HG02852 (cell line): Measurements from ENCODE around the gene CCSER1.

Experiments used
- ATAC-seq: cut with Tn5 transposase; IDR thresholded peaks from one replicate; pipeline ENCODE4 v1.9.1; 2021; ENCODE audit warnings: mild to moderate bottlenecking, moderate library complexity; ENCODE audit not compliant: unreplicated experiment

CCSER1 gene

DNA sequence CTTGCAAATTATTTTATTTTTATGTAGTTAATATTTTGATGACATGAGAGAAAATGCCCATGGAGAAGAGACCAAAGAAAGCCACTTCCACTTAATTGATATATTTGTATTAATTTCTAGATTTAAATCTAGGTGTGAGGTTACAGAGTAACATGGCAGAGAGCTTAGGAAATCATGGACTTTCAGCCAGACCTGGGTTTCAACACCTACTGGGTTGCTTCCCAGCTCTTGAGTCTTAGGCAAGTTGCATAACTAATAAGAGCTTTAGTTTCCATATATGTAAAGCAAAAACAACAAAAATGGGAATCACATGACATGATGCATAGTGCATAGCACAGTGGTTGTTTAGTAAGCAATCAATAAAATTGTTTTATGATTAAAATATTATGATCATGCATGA, 413.3 kb downstream of the CCSER1 start:
- ATAC-seq = no peak

DNA sequence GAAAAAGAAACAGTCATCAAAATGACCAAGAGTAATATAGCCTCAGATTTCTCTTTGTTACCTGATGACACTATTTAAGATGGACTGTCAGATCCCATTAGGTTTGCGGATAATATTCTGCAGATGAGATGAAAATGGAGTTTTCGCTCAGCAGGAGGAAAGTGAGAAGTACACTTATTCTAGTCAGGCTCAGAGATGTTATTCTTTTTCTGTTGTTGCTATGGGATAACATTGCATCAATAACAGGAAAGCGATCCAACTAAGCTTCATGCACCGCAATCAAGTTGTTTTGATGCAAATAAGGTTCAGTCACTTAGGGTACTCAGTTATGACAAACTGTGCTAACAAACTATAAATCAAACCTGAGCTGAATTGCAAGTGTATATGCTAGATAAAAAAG, 415.0 kb downstream of the CCSER1 start:
- ATAC-seq = no peak

DNA sequence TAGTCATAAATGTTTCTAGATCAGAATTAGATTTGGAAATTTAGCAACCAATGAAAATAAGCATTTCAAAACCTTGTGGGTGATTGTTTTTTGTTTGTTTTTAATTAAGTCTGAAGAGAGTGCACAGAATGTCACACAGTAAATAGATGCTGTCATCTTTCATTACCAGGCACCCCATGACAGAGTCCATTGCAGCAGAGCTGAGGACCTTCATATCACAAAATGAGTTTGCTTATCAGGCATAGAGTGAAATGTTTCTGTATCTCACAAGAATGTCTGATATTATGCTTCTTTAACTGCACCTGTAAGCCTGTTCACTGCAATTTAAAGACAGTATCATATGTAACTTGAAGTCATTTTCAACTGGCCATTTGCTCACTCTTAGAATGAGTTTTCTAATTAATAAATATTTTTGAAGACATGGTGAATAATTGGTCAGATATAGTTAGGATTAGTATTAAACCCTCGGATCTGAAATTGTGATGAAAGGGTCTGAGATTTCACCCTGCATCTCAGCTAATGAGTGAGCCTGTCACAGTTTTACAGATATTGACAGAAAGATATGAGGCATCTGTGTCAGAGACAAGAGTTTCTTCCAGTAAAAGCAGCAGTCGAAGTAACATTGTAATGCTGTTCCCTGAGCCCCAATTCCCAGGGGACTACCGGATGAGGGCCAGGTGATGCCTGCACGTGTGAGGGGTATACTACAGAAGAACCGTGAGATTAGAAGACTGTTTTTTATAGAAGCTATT, 416.4 kb downstream of the CCSER1 start:
- ATAC-seq = no peak

DNA sequence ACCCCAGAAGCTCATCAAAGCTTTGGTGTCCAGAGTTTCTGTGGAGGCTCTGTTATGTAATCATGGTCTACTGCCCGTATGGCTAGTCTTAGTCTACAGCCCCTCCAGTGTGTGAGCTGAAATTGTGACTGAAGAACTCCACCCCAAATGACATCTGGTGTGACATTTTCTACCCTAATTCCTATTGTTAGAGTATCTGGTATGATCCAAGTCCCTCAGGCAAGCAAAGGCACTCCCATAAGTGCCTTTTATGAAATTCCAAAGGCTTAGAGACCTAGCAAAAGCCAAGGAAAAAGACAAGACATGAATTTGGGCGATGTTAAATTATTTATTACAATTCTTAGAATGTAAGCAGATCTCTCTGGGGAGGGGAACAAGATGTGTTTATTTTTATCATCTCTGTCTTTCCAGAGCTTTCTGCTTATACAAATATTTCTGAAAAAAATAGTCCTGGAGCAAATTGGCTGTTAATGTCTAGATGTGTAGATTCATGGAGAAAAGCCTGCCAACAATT, 417.4 kb downstream of the CCSER1 start:
- ATAC-seq = no peak

DNA sequence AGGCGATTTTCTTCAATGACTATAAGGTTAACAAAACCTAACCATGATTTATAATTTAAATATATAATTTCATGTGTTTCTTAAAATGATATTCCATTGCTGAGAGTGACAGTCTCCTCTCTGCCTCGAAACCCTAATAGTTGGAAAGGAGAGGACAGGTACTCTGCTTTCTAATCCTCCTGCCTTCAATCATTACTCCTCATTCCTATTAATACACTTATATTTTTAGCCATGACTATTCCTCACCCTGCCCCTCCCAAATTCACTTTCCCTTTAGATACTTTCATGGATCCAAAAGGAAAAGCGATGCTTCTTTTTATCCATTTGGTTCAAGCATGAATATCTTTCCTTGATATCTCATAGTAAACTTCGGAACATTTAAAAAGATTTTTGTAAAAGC, 418.2 kb downstream of the CCSER1 start:
- no peak for ATAC-seq

DNA sequence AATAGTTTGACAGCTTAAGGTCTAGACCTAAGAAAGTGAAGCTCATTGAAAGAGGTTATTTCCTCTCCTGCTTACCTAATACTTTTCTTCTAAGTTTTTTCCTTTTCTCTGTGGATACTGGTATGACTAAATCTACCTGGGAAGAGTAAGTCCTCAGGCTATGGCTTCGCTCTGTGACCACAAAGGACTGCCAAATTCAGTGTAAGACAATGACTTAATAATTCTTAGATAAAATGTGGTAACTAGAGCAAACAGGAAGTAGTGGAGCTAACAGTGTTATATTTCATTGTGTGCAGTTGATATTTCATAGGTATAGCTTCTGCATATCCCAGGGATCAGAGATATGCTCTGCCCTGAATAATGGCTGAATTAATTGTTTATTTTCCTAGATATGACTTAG, 418.9 kb downstream of the CCSER1 start:
- no peak for ATAC-seq

DNA sequence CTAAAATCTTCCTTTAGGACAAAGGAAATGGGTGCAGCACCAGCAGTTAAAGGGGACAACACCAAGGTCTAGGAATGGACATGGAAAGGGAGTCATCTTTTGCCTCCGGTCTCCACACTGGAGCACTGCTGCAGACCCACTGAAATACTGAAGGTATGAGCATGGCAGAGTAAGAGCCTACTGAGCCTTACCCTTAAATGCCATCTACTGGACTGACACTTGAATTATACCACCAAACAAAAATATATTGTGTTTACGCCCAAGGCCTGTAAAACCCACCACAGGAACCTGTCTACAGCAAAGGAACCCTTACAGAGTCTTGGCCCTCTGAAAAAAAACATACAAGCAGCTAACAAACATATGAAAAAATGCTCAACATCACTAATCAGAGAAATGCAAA, 443.4 kb downstream of the CCSER1 start:
- no peak for ATAC-seq

DNA sequence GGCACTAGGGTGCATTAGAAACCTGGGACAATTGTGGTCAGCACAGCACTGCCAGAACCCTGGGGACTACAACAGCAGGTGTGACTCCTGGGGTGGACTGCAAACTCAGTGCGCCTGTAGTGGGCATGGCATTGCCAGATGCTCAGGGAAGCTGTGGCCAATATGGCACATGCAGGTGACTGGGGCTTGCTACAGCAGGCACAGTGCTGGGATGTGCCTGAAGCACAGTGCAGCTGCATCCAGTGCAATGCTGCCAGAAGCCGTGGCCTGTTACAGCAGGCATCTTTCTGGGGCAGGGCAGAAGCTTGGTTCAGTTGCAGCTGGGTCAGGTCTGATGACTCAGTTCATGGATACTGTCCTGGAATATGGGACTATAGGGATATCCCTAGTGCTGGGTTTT, 445.8 kb downstream of the CCSER1 start:
- no peak for ATAC-seq

DNA sequence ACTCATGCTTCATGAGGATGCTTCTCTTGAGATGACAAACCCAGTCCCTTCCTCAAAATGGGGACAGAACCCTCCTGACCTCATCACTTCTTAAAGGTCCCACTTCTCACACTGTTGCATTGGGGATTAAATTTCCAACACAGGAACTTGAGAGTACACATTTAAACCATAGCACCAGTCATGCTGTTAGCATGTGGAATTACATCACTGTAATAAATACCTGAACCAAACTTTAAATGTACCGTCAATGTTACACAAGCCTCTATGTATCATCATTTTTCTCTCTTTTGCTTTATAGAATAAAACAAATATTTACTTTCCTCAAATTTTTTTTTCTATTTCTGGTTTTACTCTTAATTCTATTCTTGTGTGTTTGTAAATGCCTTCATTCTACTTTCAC, 448.2 kb downstream of the CCSER1 start:
- ATAC-seq = no peak

DNA sequence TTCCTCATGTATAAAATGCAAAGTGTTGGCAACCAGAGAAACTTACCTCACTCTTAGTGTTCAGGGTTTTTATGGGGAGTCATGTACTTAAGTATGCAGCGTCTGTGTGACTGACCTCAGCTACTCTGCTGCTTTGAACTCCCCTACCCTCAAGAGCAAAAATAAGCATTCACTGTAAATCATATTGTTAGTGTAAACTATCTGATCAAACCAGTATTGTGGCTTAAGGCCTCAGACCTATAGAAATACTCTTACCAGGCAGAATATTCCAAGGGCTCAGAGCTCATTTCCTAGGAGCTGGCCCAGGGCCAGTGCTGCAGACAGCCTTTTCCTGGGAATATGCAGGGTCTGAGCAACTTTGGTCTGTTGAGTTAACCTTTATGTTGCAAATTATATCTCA, 453.1 kb downstream of the CCSER1 start:
- no peak for ATAC-seq

DNA sequence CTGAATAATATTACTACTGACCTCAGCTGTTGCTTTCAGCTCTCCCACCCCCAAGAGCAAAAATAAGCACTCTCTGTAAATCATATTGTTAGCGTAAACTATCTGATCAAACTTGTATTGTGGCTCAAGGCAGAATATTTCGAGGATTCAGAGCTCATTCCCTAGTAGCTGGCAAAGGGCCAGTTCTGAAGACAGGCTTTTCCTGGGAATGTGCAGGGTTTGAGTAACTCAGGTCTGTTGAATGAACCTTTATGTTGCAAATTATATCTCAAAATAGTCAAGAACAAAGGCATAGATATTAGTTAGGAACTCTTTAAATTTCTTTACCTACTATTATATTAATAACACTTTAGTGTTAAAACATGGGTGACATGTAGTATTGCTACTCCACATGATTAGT, 454.9 kb downstream of the CCSER1 start:
- ATAC-seq = no peak

DNA sequence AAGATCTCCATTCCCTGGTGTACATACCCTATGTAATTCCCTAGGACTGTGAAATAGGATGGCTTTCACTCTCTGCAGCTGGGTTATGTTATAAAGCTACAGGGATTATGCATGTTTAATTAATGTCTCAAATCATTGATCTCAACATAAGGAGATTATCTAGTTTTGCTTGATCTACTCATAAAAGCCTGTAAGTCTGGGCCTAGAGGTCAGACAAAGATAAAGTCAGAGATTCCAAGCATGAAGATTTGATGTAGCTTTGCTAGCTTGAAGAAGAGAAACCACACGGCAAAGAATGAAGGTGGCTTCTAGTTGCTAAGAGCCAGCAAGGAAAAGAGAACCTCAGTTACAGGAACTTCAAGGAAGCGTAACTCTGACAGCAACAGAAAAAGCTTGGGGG, 456.9 kb downstream of the CCSER1 start:
- no peak for ATAC-seq

DNA sequence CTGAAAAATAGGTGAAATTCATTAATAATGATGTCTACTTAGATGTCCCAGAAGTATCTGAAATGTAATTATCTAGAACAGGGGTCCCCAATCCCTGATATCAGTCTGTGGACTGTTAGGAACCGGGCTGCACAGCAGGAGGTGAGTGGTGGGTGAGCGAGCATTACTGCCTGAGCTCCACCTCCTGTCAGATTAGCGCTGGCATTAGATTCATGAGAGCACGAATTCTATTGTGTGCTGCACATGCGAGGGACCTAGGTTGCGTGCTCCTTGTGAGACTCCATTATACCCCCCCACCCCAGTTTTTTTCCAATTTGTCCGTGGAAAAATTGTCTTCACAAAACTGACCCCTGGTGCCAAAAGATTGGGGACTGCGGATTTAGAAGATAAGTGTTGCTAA, 458.8 kb downstream of the CCSER1 start:
- no peak for ATAC-seq

DNA sequence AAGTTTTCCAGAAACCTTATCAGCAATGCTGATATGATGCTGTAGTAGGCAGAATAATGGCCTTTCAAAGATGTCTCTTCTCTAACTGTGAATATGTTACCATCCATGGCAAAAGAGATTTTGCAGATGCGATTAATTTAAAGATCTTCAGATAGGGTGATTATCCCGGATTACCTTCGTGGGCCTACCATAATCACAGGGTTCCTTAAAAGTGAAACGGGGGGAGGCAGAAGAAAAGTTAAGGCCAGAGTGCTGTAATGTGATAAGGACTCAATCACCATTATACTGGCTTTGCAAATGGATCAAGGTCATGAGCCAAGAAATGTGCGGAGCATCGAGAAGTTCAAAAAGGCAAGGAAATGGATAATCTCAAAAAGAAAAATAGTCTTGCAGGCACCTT, 459.6 kb downstream of the CCSER1 start:
- ATAC-seq = no peak

DNA sequence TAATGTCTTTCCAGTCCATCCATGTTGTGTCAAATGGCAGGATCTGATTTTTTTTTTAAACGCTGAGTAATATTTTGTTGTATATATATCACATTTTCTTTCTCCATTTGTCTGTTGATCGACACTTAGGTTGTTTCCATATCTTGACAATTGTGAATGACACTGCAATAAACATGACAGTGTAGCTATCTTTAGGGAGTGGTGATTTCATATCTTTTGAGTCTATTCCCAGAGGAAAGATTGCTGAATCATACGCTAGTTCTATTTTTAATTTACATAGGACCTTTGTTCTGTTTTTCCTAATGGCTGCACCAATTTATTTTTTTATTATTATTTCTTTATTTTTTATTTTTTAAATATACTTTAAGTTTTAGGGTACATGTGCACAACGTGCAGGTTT, 470.7 kb downstream of the CCSER1 start:
- no peak for ATAC-seq

DNA sequence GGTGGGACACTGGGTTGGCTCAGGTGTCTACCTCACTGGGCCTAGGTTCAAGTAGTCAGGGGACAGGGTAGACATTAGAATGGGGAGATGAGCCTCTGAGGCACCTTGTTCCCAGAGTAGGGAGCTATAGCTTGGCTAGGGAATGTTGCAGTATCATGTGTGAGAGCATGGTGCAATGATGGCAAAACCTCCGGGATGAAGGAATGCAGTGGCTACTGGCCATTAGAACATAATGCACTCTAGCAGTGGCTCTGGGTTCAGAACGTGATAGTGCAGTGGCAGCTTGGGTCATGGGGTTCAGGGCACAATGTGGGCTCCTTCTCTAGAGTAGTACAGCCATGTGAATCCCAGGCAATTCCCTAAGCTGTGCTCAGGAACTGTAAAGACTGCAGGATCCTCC, 471.5 kb downstream of the CCSER1 start:
- ATAC-seq = no peak

DNA sequence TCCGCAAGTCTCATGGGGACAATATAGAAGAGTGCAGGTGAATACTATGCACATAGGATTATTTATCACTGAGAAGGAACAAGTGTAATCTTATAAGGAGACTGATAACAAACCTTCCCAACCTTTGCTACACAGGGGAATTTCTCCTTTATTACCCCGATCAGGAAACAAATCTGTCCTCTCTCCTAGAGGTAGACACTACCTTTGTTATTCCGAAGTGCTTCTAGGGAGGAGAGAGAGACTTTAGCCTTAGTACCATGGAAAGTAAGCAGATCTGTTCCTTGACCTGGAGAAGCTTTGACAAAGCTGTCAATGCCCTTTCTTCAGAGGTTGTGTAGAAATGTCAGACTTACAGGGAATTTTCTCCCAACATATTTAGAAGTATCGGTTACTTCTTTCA, 475.5 kb downstream of the CCSER1 start:
- ATAC-seq = no peak

DNA sequence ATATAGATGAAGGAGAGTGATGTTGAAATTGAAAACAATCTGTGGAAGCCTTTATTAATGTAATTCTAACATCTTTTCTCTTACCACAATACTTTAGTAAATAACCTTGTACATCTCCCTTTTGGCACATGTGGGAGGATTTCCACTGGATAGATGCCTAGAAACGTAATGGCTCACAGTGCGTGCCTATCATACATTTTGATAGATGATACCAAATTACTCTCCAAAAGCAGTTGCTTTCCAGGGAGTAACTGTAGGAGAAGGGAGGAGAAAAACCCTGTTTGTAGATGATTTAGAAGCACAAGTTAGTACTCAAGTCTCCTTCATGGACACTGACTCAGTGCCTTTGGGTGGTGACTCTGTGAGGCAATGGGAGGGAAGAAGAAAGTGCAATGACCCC, 476.3 kb downstream of the CCSER1 start:
- no peak for ATAC-seq

DNA sequence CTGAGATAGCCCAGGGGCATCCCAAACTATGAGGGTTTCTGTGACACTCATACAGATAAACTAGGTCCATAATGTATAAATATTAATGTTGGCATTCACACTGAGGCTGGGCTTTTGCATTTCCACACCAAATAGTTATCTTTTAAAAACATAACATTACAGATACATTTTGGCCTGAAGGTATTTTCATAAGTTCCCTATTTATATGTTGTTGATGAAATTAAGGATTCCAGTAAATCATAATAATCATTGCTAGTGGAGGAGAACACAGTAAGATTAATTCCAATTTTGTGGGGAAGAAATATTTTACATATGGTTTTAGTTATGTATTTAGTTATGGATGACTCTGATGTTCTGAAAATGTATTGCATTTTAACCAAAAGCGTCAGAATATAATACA, 479.6 kb downstream of the CCSER1 start:
- ATAC-seq = no peak

DNA sequence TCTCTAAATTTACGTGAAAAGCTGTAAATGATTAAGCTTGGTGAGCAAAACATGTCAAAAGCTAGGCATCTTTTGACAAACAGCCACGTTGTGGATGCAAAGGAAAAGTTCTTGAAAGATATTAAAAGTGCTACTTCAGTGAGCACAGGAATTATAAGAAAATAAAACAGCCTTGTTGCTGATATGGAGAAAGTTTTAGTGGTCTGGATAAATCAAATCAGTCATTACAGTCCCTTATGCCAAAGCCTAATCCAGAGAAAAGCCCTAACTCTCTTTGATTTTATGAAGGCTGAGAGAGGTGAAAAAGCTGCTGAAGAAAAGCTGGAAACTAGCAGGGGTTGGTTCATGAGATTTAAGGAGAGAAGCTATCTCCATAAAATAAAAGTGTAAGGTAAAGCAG, 487.2 kb downstream of the CCSER1 start:
- ATAC-seq = no peak

DNA sequence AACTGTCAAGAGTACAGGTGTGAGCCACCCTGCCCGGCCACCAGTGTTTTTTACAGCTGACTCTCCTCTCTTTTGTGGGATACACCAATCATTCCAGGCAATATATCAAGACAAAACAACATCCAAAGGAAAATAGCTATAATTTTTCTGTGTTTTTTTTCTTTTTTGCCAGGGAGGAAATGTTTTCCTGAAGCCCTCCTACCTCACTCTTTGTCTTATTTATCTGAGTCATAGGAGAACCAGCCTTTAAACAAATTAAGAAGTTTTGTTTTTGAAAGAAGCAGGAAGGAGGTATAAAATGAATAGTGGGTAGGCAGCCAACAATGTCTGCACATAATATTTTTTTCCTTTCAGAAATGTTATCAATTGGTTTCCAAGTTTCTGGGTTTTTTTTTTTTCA, 493.9 kb downstream of the CCSER1 start:
- no peak for ATAC-seq

DNA sequence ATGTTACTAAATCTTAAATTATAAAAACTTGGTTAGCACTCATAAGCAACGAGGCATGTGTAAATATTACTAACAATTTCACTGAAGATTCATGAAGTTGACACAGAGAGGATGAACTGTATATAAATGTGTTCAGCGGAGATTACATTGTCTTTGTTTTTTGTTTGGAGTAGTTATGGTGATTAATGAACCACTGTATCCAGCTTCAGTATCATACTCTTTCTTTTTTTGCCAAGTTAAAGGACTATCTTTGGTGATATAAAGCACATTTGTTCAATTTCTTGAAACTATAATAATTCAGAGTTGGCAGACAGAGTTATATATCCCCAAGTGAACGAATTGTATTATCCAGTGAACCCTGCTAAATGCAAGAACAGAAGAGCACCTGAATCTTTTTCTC, 497.6 kb downstream of the CCSER1 start:
- ATAC-seq = no peak
